ENCODE results near the gene REXO4.

The REXO4 gene

GRCh38 chr9:133449760-133450159, 31.9 kb upstream of the REXO4 start:
- no peak for DNase-seq

- no peak for DNase-seq
Observed at GRCh38 chr9:133448487-133448972, 30.7 kb upstream of the REXO4 start.

GRCh38 chr9:133445293-133445969, 27.6 kb upstream of the REXO4 start:
- DNase-seq, result no peak

GRCh38 chr9:133443982-133444381, 26.2 kb upstream of the REXO4 start:
- DNase-seq, result no peak

GRCh38 chr9:133443248-133443647, 25.4 kb upstream of the REXO4 start:
- DNase-seq, result no peak

- DNase-seq, result no peak
Observed at GRCh38 chr9:133441571-133441970, 23.8 kb upstream of the REXO4 start.

- no peak for DNase-seq
Observed at GRCh38 chr9:133440874-133441273, 23.1 kb upstream of the REXO4 start.

GRCh38 chr9:133439337-133439736, 21.5 kb upstream of the REXO4 start:
- DNase-seq, result no peak

GRCh38 chr9:133437753-133438531, 20.1 kb upstream of the REXO4 start:
- DNase-seq, result no peak

GRCh38 chr9:133436681-133437080, 18.9 kb upstream of the REXO4 start:
- DNase-seq, result no peak

GRCh38 chr9:133433351-133433843, 15.6 kb upstream of the REXO4 start:
- DNase-seq, result no peak

GRCh38 chr9:133430244-133430643, 12.4 kb upstream of the REXO4 start:
- no peak for DNase-seq

GRCh38 chr9:133429641-133430161, 11.9 kb upstream of the REXO4 start:
- no peak for DNase-seq

GRCh38 chr9:133429214-133429613, 11.4 kb upstream of the REXO4 start:
- no peak for DNase-seq

GRCh38 chr9:133428617-133429101, 10.8 kb upstream of the REXO4 start:
- DNase-seq, result no peak

GRCh38 chr9:133427658-133428348, 10.0 kb upstream of the REXO4 start:
- DNase-seq, result no peak

GRCh38 chr9:133426011-133426410, 8.2 kb upstream of the REXO4 start:
- no peak for DNase-seq

- no peak for DNase-seq
Observed at GRCh38 chr9:133425049-133425632, 7.3 kb upstream of the REXO4 start.

GRCh38 chr9:133424187-133424586, 6.4 kb upstream of the REXO4 start:
- no peak for DNase-seq

- DNase-seq, result no peak
Observed at GRCh38 chr9:133423216-133423615, 5.4 kb upstream of the REXO4 start.

GRCh38 chr9:133421615-133422542, 4.1 kb upstream of the REXO4 start, which contains the start of gene ADAMTS13:
ADAMTS13 (plus strand) TSS chr9:133422367; CDS start chr9:133422444, 77 bp downstream.
- DNase-seq, result no peak
